ENCODE measurements around the gene PKIG. TPM values are rescaled to one million over a fixed set of nuclear protein-coding genes. Genes with fewer than 3 reads are reported as not detected.

Gene PKIG
- total RNA-seq, 1 donor from 2014 or later = 181 TPM

DNA sequence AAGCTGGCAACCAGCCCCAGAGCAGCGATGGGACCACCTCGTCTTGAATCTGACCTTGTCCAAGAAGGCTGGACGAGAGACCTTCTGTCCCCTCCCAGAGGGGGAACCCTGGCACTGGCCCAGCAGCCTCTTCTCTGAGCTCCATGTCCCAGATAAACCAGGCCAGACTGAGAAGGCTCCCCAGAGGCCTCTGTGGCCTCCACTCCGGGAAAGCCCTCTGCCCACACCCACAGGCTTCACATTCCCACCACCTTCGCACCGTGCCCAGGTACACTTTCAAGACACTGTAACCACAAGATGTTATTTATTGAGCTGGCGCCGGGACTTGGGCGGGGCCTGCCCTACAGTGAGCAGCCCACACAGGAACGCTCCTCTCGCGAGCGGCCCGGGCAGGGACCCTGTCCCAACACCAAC, 35.9 kb downstream of the PKIG start:
- peaks cover 99% of the 10 kb centered on the region for H3K36me3 Mint-ChIP-seq (ENCODE audit: low read depth)
- intact Hi-C loops (cut with micrococcal nuclease) = loop anchor here (2.0 to 5.0 kb wide), 2 partner anchors 28 to 114 kb away; no protein-coding TSS in a partner anchor
- peak overlapping the region; percentile 59 for H3K27ac Mint-ChIP-seq
- peaks cover 51% of the 10 kb centered on the region for H3K4me1 Mint-ChIP-seq
- H3K9me3 Mint-ChIP-seq = no peaks in the 10 kb centered on the region
- peak overlapping the region; percentile 32 for H3K4me3 Mint-ChIP-seq
- H3K27me3 Mint-ChIP-seq = no peaks in the 10 kb centered on the region
- ATAC-seq (ENCODE audit: low read depth) (peak; percentile 15), DNase-seq (no peak)
- TF ChIP-seq, protein P1, sequence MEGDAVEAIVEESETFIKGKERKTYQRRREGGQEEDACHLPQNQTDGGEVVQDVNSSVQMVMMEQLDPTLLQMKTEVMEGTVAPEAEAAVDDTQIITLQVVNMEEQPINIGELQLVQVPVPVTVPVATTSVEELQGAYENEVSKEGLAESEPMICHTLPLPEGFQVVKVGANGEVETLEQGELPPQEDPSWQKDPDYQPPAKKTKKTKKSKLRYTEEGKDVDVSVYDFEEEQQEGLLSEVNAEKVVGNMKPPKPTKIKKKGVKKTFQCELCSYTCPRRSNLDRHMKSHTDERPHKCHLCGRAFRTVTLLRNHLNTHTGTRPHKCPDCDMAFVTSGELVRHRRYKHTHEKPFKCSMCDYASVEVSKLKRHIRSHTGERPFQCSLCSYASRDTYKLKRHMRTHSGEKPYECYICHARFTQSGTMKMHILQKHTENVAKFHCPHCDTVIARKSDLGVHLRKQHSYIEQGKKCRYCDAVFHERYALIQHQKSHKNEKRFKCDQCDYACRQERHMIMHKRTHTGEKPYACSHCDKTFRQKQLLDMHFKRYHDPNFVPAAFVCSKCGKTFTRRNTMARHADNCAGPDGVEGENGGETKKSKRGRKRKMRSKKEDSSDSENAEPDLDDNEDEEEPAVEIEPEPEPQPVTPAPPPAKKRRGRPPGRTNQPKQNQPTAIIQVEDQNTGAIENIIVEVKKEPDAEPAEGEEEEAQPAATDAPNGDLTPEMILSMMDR (IDR thresholded peaks at IDR 0.05) = no peak
- ChIA-PET CTCF (interaction anchor here (0.7 to 1.8 kb wide), 6 partner anchors 8 to 66 kb away, joined by 3 to 4 read pairs (median 4); no protein-coding TSS in a partner anchor), POLR2A (interaction anchor here (1.6 to 3.3 kb wide), 2 partner anchors 27 to 34 kb away, joined by 5 to 14 read pairs; no protein-coding TSS in a partner anchor)

DNA sequence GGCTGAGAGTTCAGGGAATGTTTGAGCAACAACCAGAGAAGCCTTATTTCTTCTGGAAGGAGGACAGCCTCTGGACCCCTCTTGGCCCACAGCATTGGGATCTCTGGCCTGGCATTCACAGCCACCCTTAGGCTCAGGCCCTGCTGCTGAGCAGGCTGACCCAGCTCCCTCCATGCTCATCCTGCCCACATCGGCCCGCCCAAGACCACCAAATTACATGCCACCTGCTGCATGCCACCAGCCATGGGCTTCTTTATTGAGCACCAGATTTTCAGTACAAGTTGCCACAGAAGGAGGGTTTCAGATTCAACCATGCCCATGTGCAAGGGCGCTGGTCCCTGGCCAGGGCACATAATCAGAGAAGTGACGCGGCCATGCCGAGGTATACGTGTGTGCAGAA, 36.9 kb downstream of the PKIG start:
- H3K27ac Mint-ChIP-seq = peak overlapping the region; percentile 47
- ChIA-PET CTCF (interaction anchor here (0.7 to 1.0 kb wide), 2 partner anchors 9 to 43 kb away, joined by 4 read pairs; no protein-coding TSS in a partner anchor), POLR2A (interaction anchor here (1.6 to 3.3 kb wide), 2 partner anchors 26 to 33 kb away, joined by 5 to 14 read pairs; no protein-coding TSS in a partner anchor)
- no peaks in the 10 kb centered on the region for H3K27me3 Mint-ChIP-seq
- H3K9me3 Mint-ChIP-seq = no peaks in the 10 kb centered on the region
- H3K4me3 Mint-ChIP-seq = no peak overlapping the region
- intact Hi-C loops (cut with micrococcal nuclease) = loop anchor here (2.0 to 5.0 kb wide), 2 partner anchors 28 to 113 kb away; no protein-coding TSS in a partner anchor
- DNase-seq (no peak), ATAC-seq (ENCODE audit: low read depth) (no peak)
- TF ChIP-seq, protein P1 (IDR thresholded peaks at IDR 0.05) = no peak
- H3K36me3 Mint-ChIP-seq (ENCODE audit: low read depth) = peaks cover 93% of the 10 kb centered on the region
- H3K4me1 Mint-ChIP-seq = peaks cover 46% of the 10 kb centered on the region

DNA sequence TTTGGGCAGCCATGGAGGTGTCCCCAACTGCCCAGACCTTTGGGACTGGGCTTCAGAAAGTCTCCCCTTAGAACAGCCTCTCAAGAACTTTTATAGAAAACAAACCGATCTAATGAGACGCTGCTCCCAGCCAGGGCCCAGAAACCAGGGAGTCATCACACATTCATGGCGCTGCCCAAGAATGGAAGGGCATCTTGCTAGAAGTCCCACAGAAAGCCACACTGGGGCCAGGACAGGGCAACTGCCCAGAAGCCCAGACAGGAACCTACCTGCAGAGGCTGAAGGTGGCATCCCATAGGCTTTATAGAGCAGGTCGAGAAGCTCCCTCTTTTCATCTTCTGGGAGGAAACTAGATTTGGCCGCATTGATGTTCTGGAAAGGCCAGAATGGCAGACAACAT, 37.7 kb downstream of the PKIG start:
- intact Hi-C loops (cut with micrococcal nuclease) = no loop called here
- H3K27me3 Mint-ChIP-seq = no peaks in the 10 kb centered on the region
- ATAC-seq (ENCODE audit: low read depth) = no peak
- H3K36me3 Mint-ChIP-seq (ENCODE audit: low read depth) = peaks cover 93% of the 10 kb centered on the region
- H3K27ac Mint-ChIP-seq = peak overlapping the region; percentile 59
- no peak for DNase-seq
- ChIA-PET CTCF (no interaction called here), POLR2A (no interaction called here)
- TF ChIP-seq, protein P1 (IDR thresholded peaks at IDR 0.05) = no peak
- H3K4me1 Mint-ChIP-seq = peaks cover 40% of the 10 kb centered on the region
- no peaks in the 10 kb centered on the region for H3K9me3 Mint-ChIP-seq
- no peak overlapping the region for H3K4me3 Mint-ChIP-seq

DNA sequence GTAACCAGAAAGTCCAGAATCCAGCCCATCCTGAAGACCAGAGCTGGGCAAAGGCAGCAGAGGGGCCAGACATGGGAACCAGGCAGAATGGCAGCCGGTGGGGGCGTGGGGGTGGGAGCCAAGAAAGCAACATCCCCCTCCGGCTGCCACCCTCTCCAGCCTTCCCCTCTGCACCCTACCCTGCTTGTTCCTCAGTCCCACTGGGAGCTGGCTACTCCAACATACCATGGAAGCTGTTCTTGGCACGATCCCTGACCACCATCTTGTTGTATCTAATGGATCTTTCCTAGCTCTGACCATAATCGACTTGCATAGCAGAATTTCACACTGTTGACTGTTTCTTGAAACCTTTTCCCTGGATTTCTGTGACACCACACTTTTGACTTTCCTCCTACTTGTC, 38.9 kb downstream of the PKIG start:
- ChIA-PET POLR2A (interaction anchor here (0.5 to 1.1 kb wide), 2 partner anchors 31 to 68 kb away, joined by 4 to 5 read pairs; no protein-coding TSS in a partner anchor), CTCF (no interaction called here)

DNA sequence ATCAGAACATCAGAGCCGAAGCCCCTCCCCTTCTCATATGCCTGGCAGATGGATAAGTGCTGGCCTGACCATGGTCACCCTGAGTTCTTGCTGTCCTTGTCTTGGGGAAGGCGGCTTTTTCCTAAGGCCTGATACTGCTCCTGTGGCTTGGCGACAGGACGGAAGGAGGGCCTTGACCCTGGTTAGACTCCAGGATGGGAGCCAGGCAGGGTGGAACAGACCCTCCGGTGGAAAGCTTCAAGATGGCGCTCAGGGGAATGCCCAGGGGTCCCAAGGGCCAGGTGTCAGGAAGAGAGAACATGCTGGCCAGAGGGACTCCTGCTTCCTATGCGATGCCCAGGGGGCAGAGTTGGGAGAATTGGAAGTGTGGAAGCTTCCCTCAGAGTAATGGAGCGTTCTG, 39.6 kb downstream of the PKIG start:
- Mint-ChIP-seq H3K27ac (peak overlapping the region; percentile 54), H3K27me3 (no peaks in the 10 kb centered on the region), H3K4me3 (no peak overlapping the region), H3K4me1 (peaks cover 26% of the 10 kb centered on the region), H3K9me3 (no peaks in the 10 kb centered on the region), H3K36me3 (ENCODE audit: low read depth) (peaks cover 81% of the 10 kb centered on the region)
- TF ChIP-seq, protein P1 (IDR thresholded peaks at IDR 0.05) = no peak
- intact Hi-C loops (cut with micrococcal nuclease) = no loop called here
- ChIA-PET POLR2A (interaction anchor here (0.5 to 1.1 kb wide), 3 partner anchors 25 to 68 kb away, joined by 3 to 5 read pairs (median 4); no protein-coding TSS in a partner anchor), CTCF (no interaction called here)
- DNase-seq (no peak), ATAC-seq (ENCODE audit: low read depth) (no peak)

More for the DNA sequence above, 38.9 kb downstream of the PKIG start:
- H3K27me3 Mint-ChIP-seq = no peaks in the 10 kb centered on the region
- intact Hi-C loops (cut with micrococcal nuclease) = no loop called here
- peaks cover 81% of the 10 kb centered on the region for H3K36me3 Mint-ChIP-seq (ENCODE audit: low read depth)
- H3K27ac Mint-ChIP-seq = peak overlapping the region; percentile 59
- DNase-seq (no peak), ATAC-seq (ENCODE audit: low read depth) (no peak)
- no peak overlapping the region for H3K4me3 Mint-ChIP-seq
- no peaks in the 10 kb centered on the region for H3K9me3 Mint-ChIP-seq
- TF ChIP-seq, protein P1 (IDR thresholded peaks at IDR 0.05) = no peak
- peaks cover 27% of the 10 kb centered on the region for H3K4me1 Mint-ChIP-seq

All from activated B cell treated with CpG ODN at 0.5 μM for 24 hours (primary cell).